Subcutaneous adipose tissue (tissue), 4 donors: ENCODE data around the gene OCA2. TPM values are rescaled to one million over a fixed set of nuclear protein-coding genes. Genes with fewer than 3 reads are reported as not detected.

Source experiments
- total RNA-seq, 4 donors: library from RNA; depleted of rRNA; stranded (reverse); fragments of >200 nt; gene quantifications; one replicate each; pipeline ENCODE4 v1.1.0, GENCODE V29; 2016
- TF ChIP-seq, protein P1 (sequence below): fragments of 450-650 bp; IDR thresholded peaks from one replicate; pipeline ENCODE4 v1.5.1; 2016; ENCODE audit warnings: low read depth, mild to moderate bottlenecking, control low read depth, antibody characterized with exemption, moderate library complexity

Gene OCA2
- total RNA-seq, 4 donors from 2014 or later = 1.1 TPM; not detected in 3

DNA sequence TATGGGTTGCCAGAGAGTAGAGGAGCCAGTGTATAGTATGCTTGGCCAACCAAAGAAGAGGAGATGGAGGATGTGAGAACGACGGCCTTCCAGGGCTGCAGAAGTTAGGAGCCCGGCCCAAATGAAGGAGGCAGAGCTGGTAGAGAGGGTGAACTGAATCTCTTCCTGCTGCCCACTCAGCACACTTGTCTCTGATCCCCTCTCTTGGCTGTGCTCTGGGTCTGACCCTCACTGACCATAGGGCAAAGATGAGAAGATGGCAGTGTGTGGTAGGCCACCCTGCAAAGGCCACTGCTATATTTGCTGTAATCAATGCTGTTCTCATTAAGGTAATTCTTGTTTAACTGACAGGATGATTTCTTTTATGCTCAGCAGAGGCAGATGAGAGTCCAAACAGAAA is 256.0 kb downstream of the OCA2 start:
- TF ChIP-seq, protein P1, sequence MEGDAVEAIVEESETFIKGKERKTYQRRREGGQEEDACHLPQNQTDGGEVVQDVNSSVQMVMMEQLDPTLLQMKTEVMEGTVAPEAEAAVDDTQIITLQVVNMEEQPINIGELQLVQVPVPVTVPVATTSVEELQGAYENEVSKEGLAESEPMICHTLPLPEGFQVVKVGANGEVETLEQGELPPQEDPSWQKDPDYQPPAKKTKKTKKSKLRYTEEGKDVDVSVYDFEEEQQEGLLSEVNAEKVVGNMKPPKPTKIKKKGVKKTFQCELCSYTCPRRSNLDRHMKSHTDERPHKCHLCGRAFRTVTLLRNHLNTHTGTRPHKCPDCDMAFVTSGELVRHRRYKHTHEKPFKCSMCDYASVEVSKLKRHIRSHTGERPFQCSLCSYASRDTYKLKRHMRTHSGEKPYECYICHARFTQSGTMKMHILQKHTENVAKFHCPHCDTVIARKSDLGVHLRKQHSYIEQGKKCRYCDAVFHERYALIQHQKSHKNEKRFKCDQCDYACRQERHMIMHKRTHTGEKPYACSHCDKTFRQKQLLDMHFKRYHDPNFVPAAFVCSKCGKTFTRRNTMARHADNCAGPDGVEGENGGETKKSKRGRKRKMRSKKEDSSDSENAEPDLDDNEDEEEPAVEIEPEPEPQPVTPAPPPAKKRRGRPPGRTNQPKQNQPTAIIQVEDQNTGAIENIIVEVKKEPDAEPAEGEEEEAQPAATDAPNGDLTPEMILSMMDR = no peak

- TF ChIP-seq, protein P1 = no peak
Measured at GRCh38 chr15:27842526-27842925, 256.6 kb downstream of the OCA2 start.

- TF ChIP-seq, protein P1 = no peak
Measured at GRCh38 chr15:27835233-27835939, 263.7 kb downstream of the OCA2 start.

DNA sequence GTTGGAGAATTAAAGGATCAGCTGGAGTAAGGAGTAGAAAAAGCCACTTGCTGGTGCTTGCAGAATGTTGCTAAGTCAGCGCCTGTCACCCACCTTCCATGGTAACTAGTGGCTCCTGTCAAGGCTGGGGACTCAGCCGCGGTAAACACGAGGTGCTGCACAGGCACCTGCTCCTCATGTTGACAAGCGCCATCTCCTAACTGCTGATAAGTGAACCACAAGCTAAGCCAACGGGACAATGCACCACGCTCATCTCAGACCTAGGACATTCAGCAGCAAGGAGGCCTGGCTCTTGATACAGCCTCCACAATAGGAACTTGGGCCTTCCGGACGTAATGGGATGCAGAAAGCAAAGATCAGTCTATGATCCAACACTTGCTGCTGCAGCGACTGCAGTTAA is 264.4 kb downstream of the OCA2 start:
- TF ChIP-seq, protein P1 = no peak

DNA sequence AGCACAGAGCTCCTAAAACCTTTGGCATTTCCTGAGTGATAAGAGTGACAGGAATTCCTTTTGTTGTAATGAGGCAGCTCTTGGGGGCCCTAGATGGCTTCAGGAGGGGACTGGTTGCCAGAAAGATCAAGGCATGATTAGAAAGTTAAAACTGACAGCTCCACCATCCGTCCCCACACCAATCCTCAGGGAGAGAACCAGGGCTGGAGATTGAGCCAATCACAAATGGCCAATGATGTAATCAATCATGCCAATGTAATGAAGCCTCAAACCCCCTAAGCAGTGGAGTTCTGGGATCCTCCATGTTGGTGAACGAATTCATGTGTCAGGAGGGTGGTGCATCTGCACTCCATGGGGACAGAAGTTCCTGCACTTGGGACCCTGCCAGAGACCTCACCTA is 265.1 kb downstream of the OCA2 start:
- TF ChIP-seq, protein P1 = no peak

GRCh38 chr15:27833178-27833577 is 265.9 kb downstream of the OCA2 start:
- TF ChIP-seq, protein P1 = no peak

- TF ChIP-seq, protein P1 = no peak
Measured at GRCh38 chr15:27832237-27832596, 266.9 kb downstream of the OCA2 start.
